Stimulated activated CD4-positive, alpha-beta T cell treated with anti-CD3 and anti-CD28 coated beads, Interleukin-12 subunit alpha, Interleukin-12 subunit beta, amount 100 ng/mL, for 4 hours (primary cell): Measurements from ENCODE around the gene TASOR2.

Experiments used
- DNase-seq: peaks from one replicate; pipeline ENCODE4 v3.0.0-alpha.2; 2020

Gene TASOR2

GRCh38 chr10:5656737-5657579 lies 27.7 kb upstream of the TASOR2 start:
- DNase-seq = no peak

- no peak for DNase-seq
Observed at GRCh38 chr10:5658871-5659618, 25.6 kb upstream of the TASOR2 start.

- DNase-seq = no peak
Observed at GRCh38 chr10:5659702-5660528, 24.7 kb upstream of the TASOR2 start.

GRCh38 chr10:5661043-5661442 lies 23.6 kb upstream of the TASOR2 start:
- no peak for DNase-seq

GRCh38 chr10:5662708-5663579 lies 21.7 kb upstream of the TASOR2 start:
- no peak for DNase-seq

GRCh38 chr10:5663692-5664427 lies 20.8 kb upstream of the TASOR2 start:
- no peak for DNase-seq

- no peak for DNase-seq
Observed at GRCh38 chr10:5665373-5666007, 19.1 kb upstream of the TASOR2 start.

- peak; percentile 43 for DNase-seq
Observed at GRCh38 chr10:5666008-5666840, 18.4 kb upstream of the TASOR2 start, which contains the start of gene ASB13. Gene ASB13 (minus strand): TSS chr10:5666595. CDS start chr10:5666551, 44 bp downstream.

- no peak for DNase-seq
Observed at GRCh38 chr10:5666841-5667630, 17.6 kb upstream of the TASOR2 start.

GRCh38 chr10:5668429-5668828 lies 16.2 kb upstream of the TASOR2 start:
- DNase-seq = no peak

GRCh38 chr10:5669604-5670003 lies 15.0 kb upstream of the TASOR2 start:
- no peak for DNase-seq

- no peak for DNase-seq
Observed at GRCh38 chr10:5670662-5671375, 13.8 kb upstream of the TASOR2 start.

GRCh38 chr10:5678397-5679036 lies 6.1 kb upstream of the TASOR2 start:
- DNase-seq = no peak

- DNase-seq = no peak
Observed at GRCh38 chr10:5679037-5679435, 5.6 kb upstream of the TASOR2 start.

- DNase-seq = no peak
Observed at GRCh38 chr10:5679606-5680005, 5.0 kb upstream of the TASOR2 start.

- DNase-seq = no peak
Observed at GRCh38 chr10:5681930-5682329, 2.7 kb upstream of the TASOR2 start.

GRCh38 chr10:5683065-5683464 lies 1.6 kb upstream of the TASOR2 start:
- no peak for DNase-seq
